ENCODE results near the gene DKK2.
"Not testable (repeated sequence)": the region's sequence is repeated elsewhere in the genome, so short reads cannot be mapped to it uniquely, and the experiment has no call there.

The DKK2 gene

DNA sequence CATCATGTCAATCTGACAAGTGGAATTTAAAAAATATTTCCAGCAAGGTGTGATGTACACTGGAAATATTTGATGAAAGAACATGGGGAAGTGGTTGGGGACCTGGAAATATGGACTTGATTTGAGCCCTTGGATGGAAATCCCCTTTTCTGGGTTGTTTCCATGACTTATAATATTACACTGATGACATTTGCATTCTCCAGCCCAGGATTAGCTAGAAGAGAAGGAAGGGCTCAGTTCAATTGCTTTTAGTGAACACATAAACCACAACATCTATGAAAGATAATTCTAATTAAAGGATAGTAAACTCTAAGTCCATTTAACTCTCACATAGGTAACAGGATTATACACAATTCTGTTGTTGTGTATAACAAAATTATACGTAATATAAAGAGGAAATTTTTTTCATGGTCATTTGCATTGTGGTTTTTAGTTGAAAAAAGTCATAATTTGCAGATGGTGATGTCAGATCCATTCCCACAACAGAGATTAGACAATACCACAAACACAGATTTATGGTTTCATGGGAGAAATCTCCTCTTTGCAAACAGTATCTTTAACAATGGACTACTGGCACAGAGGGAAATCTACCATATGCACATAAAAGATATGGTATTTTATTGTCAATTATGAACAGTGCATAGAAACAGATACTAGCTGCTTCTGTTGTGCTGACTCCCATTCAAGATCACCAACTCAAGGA lies 126.5 kb downstream of the DKK2 start:
- DNase-seq (ENCODE audit: low read depth): no peak

DNA sequence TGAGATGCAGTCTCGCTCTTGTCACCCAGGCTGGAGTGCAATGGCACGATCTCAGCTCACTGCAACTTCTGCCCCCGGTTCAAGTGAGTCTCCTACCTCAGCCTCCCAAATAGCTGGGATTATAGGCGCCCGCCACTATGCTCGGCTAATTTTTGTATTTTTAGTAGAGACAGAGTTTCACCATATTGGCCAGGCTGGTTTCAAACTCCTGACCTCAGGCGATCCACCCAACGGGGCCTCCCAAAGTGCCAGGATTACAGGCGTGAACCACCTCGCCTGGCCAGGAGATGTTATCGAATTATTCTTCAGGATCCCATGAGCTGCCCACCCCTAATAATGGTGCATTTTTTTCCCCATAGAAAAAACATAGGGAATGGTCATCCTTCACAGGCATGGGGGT lies 128.1 kb downstream of the DKK2 start:
- DNase-seq (ENCODE audit: low read depth): not testable (repeated sequence)

DNA sequence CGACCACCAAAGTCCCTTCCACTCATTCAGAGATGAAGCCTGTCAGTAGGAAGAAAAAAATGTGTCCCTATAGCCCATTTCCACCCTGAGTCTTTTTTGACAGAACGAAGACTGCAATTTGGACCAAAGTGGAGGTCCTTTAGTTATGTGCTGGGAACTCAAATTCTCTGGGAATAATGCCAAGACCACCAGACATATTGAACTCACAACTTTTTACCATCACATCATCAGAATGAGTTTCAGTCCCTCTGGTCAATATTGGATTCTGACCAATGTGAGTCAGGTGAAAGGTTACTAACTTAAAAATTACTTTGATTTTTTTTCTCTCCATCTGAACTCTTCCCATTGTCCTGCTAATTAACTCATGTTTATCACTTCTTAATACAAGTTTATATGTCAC lies 128.9 kb downstream of the DKK2 start:
- no peak for DNase-seq (ENCODE audit: low read depth)

DNA sequence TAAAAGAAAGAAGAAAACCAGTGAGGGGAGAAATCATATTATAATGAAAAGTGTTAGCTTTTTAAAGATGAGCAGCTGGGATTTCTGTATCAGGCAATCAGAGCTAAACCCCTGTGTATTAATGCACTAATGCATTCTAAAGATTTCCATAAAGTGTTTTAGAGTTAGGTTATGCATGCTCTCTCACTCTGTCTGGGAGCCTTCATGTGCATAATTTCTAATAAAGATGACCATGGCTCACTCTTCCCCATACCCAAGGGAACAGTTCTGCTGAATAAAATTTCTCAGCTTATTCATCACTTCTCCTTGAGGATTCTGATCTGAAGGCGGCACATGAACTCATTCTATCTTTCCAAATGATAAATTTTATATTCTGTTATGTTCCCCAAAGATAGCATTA lies 129.4 kb downstream of the DKK2 start:
- no peak for DNase-seq (ENCODE audit: low read depth)

DNA sequence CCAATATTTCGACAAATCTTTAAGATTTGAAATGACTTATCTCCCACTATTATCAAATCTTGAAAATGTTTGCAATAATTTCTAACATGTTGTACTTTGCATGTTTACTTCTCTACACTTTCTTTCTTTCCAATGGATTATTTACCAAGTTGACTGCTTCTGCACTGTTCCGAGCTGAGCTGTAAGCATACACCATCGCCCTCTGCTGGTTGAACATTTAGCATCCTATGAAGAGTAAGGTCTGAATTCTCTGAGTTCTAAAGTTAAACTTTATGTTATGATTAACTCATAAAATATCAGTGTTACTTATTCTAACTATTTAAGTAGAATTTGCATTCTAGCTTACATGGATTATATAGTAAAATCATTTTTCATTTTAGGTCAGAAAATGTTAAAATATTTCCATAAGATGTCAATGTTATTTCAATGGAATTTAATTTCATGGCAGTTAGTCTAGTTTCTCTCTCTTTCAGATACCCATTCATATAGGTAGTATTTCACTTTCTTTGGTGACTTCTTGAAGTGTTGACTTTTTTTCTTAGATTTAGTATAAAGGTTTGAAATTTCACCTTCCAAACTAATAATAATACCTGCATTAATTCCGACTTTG lies 137.4 kb downstream of the DKK2 start:
- DNase-seq (ENCODE audit: low read depth): no peak

DNA sequence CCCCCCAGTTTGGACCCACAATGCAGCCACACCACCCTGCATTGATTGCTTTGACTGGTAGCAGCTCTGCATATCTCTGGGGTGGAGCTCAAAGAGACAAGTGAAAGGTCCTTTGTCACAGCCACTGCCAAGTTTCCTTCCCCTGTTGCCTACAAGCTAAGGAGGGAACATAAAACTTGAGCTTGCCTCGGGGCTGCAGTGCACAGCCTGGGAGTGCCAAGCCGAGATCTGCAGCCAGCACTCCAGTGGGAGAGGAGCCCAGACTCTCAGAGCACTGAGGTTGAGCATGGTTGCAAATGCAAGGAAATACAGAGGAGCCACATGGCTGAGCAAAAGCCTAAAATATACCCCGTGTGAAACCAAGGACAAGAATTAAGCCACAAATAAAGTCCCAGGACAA lies 142.2 kb downstream of the DKK2 start:
- DNase-seq (ENCODE audit: low read depth): no peak

DNA sequence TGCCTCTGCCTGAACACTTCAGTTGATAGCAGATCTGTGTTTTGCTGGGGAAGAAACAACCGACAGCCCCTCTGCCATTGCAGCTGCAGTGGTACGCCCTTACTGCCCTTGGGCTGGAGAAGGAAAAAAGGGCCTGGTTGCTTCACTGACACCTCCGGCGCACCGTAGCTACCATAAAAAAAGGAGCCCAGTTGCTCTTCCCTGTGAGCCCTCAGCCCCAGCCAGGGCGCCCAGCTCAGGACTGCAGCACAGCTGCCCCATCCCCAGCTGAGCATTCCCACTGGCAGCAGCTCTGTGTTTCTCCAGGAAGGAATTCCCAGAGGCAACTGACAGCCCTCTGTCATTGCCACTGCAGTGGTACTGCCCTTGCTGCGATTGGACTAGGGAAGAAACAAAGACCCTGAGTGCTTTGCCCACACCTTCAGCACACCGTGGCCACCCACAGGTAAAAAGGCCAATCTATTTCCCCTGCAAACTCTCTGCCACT lies 142.7 kb downstream of the DKK2 start:
- DNase-seq (ENCODE audit: low read depth): no peak

DNA sequence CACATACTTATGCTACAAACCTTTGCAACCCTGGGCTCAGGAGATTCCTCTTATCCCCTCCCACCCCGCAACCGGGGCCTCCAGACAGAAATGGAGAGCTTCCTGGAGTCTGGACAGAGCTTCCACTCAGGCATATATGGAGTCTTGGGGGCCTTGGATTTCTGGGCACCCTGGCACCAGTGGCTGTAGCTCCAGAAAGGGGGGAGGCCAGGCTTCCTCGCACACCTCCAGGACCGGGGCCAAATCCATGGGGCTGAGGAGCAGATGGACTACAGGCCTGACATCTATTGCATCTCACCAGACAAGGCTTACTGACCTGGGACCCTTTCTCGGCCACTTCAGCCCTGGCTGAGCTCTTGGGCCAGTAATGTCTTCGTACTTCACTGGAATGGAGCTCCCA lies 143.3 kb downstream of the DKK2 start:
- DNase-seq (ENCODE audit: low read depth): no peak

DNA sequence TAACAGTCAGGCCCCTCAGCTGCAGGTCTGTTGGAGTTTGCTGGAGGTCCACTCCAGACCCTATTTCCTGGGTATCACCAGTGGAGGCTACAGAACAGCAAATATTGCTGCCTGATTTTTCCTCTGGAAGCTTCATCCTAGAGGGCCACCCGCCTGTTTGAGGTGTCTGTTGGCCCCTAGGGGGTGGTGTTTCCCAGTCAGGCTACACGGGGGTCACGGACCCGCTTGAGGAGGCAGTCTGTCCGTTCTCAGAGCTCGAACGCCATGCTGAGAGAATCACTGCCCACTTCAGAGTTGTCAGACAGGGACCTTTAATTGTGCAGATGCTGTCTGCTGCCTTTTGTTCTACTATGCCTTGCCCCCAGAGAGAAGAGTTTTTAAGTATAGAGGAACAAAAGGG lies 160.8 kb downstream of the DKK2 start:
- DNase-seq (ENCODE audit: low read depth): no peak
